ENCODE measurements around the gene SLC4A2.
A peak's percentile ranks its signal among the peaks of the same experiment; 100 is the strongest.

SLC4A2 gene

GRCh38 chr7:151116603-151117440 is 57.4 kb downstream of the SLC4A2 start:
- no peak overlapping the region for H3K27ac ChIP-seq (replicated peaks)
- no peak for DNase-seq (ENCODE audit: low read depth in 1 of 2, low spot score in 1 of 2)
- no peak for TF ChIP-seq CTCF (IDR thresholded peaks at IDR 0.05; ENCODE audit: insufficient read depth, low read length)
- TF ChIP-seq POLR2AphosphoS5 (IDR thresholded peaks at IDR 0.05; ENCODE audit: low read depth): no peak
- TF ChIP-seq REST (IDR thresholded peaks at IDR 0.05; ENCODE audit: insufficient replicate concordance, low read depth): no peak
- no peak for TF ChIP-seq GABPA (IDR thresholded peaks at IDR 0.05; ENCODE audit: low read depth)
- no peak for TF ChIP-seq SPI1 (IDR thresholded peaks at IDR 0.05; ENCODE audit: borderline replicate concordance, low read depth)
- no peaks in the 10 kb centered on the region for H3K27me3 ChIP-seq (ENCODE audit: insufficient read depth, poor library complexity, severe bottlenecking)
- no peak overlapping the region for H3K4me3 ChIP-seq (replicated peaks; ENCODE audit: insufficient read depth, low read length)

- peak in 1 of 2 experiments; percentile 70 for DNase-seq (ENCODE audit: low read depth in 1 of 2, low spot score in 1 of 2)
- H3K4me3 ChIP-seq (replicated peaks; ENCODE audit: insufficient read depth, low read length): no peak overlapping the region
- H3K27me3 ChIP-seq (ENCODE audit: insufficient read depth, poor library complexity, severe bottlenecking): no peaks in the 10 kb centered on the region
- peak overlapping the region; percentile 21 for H3K27ac ChIP-seq (replicated peaks)
- TF ChIP-seq POLR2AphosphoS5 (IDR thresholded peaks at IDR 0.05; ENCODE audit: low read depth): no peak
- no peak for TF ChIP-seq REST (IDR thresholded peaks at IDR 0.05; ENCODE audit: insufficient replicate concordance, low read depth)
- no peak for TF ChIP-seq SPI1 (IDR thresholded peaks at IDR 0.05; ENCODE audit: borderline replicate concordance, low read depth)
- TF ChIP-seq GABPA (IDR thresholded peaks at IDR 0.05; ENCODE audit: low read depth): no peak
- no peak for TF ChIP-seq CTCF (IDR thresholded peaks at IDR 0.05; ENCODE audit: insufficient read depth, low read length)
These were observed 58.2 kb downstream of the SLC4A2 start for GRCh38 chr7:151117565-151117964.

GRCh38 chr7:151118108-151119054 is 59.0 kb downstream of the SLC4A2 start:
- no peak overlapping the region for H3K4me3 ChIP-seq (replicated peaks; ENCODE audit: insufficient read depth, low read length)
- peak overlapping the region; percentile 21; the same call in 1 of the 2 replicates for H3K27ac ChIP-seq (replicated peaks)
- TF ChIP-seq CTCF (IDR thresholded peaks at IDR 0.05; ENCODE audit: insufficient read depth, low read length) (no peak), SPI1 (IDR thresholded peaks at IDR 0.05; ENCODE audit: borderline replicate concordance, low read depth) (no peak), POLR2AphosphoS5 (IDR thresholded peaks at IDR 0.05; ENCODE audit: low read depth) (no peak), GABPA (IDR thresholded peaks at IDR 0.05; ENCODE audit: low read depth) (no peak), REST (IDR thresholded peaks at IDR 0.05; ENCODE audit: insufficient replicate concordance, low read depth) (no peak)
- no peak for DNase-seq (ENCODE audit: low read depth in 1 of 2, low spot score in 1 of 2)
- no peaks in the 10 kb centered on the region for H3K27me3 ChIP-seq (ENCODE audit: insufficient read depth, poor library complexity, severe bottlenecking)
